ENCODE results near the gene ARHGAP11B. TPM values are rescaled to one million over a fixed set of nuclear protein-coding genes. Genes with fewer than 3 reads are reported as not detected.

The ARHGAP11B gene

Other genes with a start within 250 kb of the ARHGAP11B start
- 1 to 10 TPM in 8 of 10 donors, under 1 TPM in 2; 0.40 to 2.8 (median 1.9) TPM for gene CHRFAM7A, start 232.6 kb upstream of the ARHGAP11B start, polyA plus RNA-seq (ENCODE audit: insufficient read length in 10 of 10)
- 1 to 10 TPM; 1.7 to 9.0 (median 3.8) TPM for gene GOLGA8R, start 211.9 kb upstream of the ARHGAP11B start, polyA plus RNA-seq (ENCODE audit: insufficient read length in 10 of 10)
- 1 to 10 TPM in 7 of 10 donors, under 1 TPM in 3; 0.52 to 5.1 (median 1.5) TPM for gene GOLGA8Q, start 74.1 kb upstream of the ARHGAP11B start, polyA plus RNA-seq (ENCODE audit: insufficient read length in 10 of 10)
- gene GOLGA8H, start 22.1 kb upstream of the ARHGAP11B start, polyA plus RNA-seq (ENCODE audit: insufficient read length in 10 of 10): 1 to 10 TPM in 2 of 10 donors, under 1 TPM in 8; 0.21 to 1.5 (median 0.49) TPM